K562 (cell line): ENCODE data around the gene RNASE7.
"Not testable (repeated sequence)": the region's sequence is repeated elsewhere in the genome, so short reads cannot be mapped to it uniquely, and the experiment has no call there.

Experiments used
- ATF1 ChIP-seq, 2 experiments: fragments of 450-650 bp in 1 of 2; IDR thresholded peaks; 2 replicates each; pipeline ENCODE4 v1.6.1; 2016; ENCODE audit warnings: missing compliant biosample characterization in 1 of 2, missing genetic modification characterization in 1 of 2
- ATF2 ChIP-seq: sonication (generic); formaldehyde crosslinking; IDR thresholded peaks from 2 replicates; pipeline ENCODE4 v1.8.1; 2022; ENCODE audit warnings: missing genetic modification reagents
- BDP1 ChIP-seq: IDR thresholded peaks from 3 replicates; pipeline ENCODE4 v1.6.1; 2011; ENCODE audit not compliant: insufficient read length, insufficient read depth
- CTCF ChIP-seq, 3 experiments: IDR thresholded peaks in 2 of 3; conservative IDR thresholded peaks in 1 of 3; 2 replicates each; pipeline ENCODE4 v1.5.1; 2011 to 2012; ENCODE audit warnings: low read length in 3 of 3, mild to moderate bottlenecking in 3 of 3, control low read depth in 2 of 3, improper control_type of control experiment in 1 of 3, inconsistent platforms in 1 of 3, low read depth in 1 of 3, mixed read lengths in 1 of 3, moderate library complexity in 1 of 3; ENCODE audit not compliant: insufficient read depth in 2 of 3

DNA sequence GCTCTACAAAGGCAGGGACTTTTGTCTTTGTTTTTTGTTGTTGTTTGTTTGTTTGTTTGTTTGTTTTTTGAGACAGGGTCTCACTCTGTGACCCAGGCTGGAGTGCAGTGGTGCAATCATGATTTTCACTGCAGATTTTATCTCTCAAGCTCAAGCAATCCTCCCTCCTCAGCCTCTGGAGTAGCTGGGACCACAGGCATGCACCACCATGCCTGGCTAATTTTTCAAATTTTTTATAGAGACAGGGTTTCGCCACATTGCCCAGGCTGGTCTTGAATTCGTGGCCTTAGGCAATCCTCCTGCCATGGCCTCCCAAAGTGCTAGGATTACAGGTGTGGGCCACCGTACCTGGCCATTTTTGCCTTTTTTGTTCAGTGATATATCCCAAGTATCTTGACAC lies 1.2 kb upstream of the RNASE7 start:
- not testable (repeated sequence) for TF ChIP-seq CTCF (IDR thresholded peaks at IDR 0.05 in 2 of 3, conservative IDR thresholded peaks at IDR 0.05 in 1 of 3; ENCODE audit: insufficient read depth in 2 of 3, low read depth in 1 of 3, low read length in 3 of 3); BDP1; ATF2 (CRISPR knock-in tag); ATF1 (CRISPR knock-in tag; IDR thresholded peaks at IDR 0.05); ATF1 (tag; IDR thresholded peaks at IDR 0.05)
